Brain pericyte (primary cell): ENCODE measurements around the gene COL26A1.

Experiments
- DNase-seq: peaks from one replicate; pipeline ENCODE4 v3.0.0-alpha.2; 2012; ENCODE audit warnings: low read depth, low spot score

Gene COL26A1

GRCh38 chr7:101370836-101371235 is 8.2 kb downstream of the COL26A1 start:
- DNase-seq = no peak

DNA sequence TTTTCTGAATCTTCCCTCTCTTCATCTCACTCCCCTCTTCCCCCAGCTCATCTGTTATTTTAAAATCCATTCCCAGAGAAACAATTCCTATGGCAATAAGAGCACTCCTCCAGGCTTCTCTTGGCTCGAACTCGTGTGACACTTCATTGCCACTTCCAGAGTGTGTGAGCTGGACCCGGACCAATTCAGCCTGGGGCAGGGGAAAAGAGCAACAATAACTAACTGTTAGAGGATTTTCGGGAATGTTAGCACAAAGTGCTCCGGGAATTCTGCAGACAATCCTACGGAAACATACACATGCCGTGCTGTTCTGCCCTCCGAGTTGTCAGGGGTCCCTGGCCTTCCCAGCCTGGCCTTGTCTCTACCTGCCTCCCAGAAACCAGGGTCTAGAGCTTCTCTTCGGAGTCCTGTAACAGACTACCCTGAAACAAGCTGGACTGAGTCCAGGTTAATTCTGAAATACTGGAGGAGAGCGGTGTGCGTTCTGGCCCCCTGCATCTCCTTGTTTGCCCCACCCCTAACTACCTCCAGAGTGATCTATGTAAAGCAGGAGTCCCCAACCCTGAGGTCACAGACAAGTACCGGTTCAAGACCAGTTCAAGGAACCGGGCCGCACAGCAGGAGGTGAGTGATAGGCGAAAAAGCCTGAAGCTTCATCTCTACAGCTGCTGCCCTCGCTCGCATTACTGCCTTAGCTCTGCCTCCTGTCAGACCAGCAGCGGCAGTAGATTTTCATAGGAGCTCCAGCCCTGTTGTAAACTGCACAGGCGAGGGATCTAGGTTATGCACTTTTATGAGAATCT is 11.3 kb downstream of the COL26A1 start:
- DNase-seq = no peak

- DNase-seq = no peak
These were observed 12.3 kb downstream of the COL26A1 start for GRCh38 chr7:101374990-101375389.

- DNase-seq = no peak
These were observed 13.9 kb downstream of the COL26A1 start for GRCh38 chr7:101376601-101377000.

GRCh38 chr7:101377189-101377736 is 14.6 kb downstream of the COL26A1 start:
- no peak for DNase-seq

GRCh38 chr7:101378751-101379174 is 16.1 kb downstream of the COL26A1 start:
- no peak for DNase-seq

- DNase-seq = no peak
These were observed 16.6 kb downstream of the COL26A1 start for GRCh38 chr7:101379302-101379701.

DNA sequence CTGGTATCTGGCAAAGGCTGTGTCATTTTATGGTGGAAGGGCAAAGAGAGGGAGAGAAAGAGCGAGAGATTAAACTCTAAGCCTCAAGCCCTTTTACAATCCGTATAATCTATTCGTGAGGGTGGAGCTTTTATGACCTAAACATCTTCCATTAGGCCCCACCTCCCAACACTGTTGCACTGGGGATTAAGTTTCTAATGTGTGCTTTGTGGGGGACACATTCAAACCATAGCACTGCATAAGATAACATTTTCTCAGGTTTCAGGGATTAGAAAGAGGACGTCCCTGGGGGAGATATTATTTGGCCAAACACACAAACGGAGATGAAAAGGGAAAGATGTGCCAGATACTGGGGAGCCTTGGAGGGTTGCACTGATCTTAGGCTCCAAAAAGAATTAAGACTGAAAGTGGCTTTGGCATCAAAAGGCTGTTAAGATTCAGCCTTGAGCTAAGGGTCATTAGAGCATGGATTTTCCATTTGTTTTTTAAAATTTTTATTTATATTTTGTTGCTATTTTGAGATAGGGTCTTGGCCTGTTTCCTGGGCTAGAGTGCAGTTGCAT is 19.0 kb downstream of the COL26A1 start:
- no peak for DNase-seq

- DNase-seq = no peak
These were observed 20.3 kb downstream of the COL26A1 start for GRCh38 chr7:101382937-101383336.

GRCh38 chr7:101386177-101386557 is 23.5 kb downstream of the COL26A1 start:
- DNase-seq = no peak

GRCh38 chr7:101386558-101387231 is 24.0 kb downstream of the COL26A1 start:
- no peak for DNase-seq

- DNase-seq = peak; percentile 36
These were observed 28.2 kb downstream of the COL26A1 start for GRCh38 chr7:101390901-101391301.

GRCh38 chr7:101391991-101392390 is 29.3 kb downstream of the COL26A1 start:
- no peak for DNase-seq

GRCh38 chr7:101393865-101394264 is 31.2 kb downstream of the COL26A1 start:
- no peak for DNase-seq

- DNase-seq = no peak
These were observed 32.7 kb downstream of the COL26A1 start for GRCh38 chr7:101395376-101395775.

- DNase-seq = no peak
These were observed 34.6 kb downstream of the COL26A1 start for GRCh38 chr7:101397243-101397642.

- DNase-seq = no peak
These were observed 35.2 kb downstream of the COL26A1 start for GRCh38 chr7:101397770-101398324.

GRCh38 chr7:101398396-101399289 is 36.0 kb downstream of the COL26A1 start:
- no peak for DNase-seq

DNA sequence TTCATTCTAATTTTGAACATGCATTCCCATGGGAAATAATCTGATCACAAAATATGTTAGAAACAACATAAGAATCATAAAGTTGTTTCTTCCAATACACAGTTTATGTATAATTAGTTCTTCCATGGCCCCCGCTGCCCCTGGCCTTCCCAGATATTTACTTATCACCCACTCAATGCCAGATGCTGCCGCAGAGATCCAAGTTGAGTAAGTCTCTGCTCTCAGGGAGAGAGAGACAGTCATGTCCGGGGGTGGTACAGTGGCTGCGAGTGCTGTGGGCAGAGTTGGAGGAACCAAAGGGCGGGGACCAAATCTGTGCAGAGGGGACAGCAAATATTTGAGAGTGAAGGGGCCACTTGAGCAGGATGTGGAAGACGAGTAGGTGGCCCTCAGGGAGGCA is 37.1 kb downstream of the COL26A1 start:
- no peak for DNase-seq

GRCh38 chr7:101400751-101401150 is 38.1 kb downstream of the COL26A1 start:
- DNase-seq = no peak

DNA sequence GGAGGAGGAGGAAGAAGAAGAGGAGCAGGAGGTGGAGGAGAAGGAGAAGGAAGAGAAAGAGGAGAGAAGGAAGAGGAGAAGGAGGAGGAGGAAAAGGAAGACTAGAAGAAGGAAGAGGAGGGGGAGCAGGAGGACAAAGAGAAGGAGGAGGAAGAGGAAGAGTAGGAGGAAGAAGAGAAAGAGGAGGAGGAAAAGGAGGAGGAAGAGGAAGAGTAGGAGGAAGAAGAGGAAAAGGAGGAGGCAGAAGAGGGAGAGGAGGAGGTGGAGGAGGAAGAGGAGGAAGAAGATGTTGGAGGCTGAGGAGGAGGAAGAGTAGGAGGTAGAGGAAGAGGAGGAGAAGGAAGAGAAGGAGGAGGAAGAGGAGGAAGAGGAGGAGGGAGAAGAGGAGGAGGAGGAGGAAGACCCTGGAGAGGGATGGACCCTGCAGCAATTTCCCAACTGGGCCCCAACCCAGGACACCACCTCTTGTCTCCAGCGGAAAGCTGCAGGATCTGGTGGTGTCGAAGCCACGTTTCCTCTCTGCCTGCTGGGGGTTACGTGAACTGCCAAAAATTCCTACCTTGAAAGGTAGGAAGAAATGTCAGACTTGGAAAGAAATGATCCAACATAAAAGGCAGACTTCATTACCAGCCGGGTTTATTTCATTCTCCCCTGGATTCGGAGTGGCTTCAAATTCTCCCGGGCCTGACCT is 38.9 kb downstream of the COL26A1 start:
- no peak for DNase-seq
